ENCODE measurements around the gene TES. TPM values are rescaled to one million over a fixed set of nuclear protein-coding genes. Genes with fewer than 3 reads are reported as not detected.

TES gene
- total RNA-seq, 1 donor, result 99.2 TPM

GRCh38 chr7:116279217-116279616 lies 68.9 kb downstream of the TES start:
- Histone ChIP-seq H3K4me1 (ENCODE audit: insufficient read depth, low read length) (no peaks in the 10 kb centered on the region), H3K27me3 (ENCODE audit: insufficient read depth, low read length) (no peaks in the 10 kb centered on the region), H3K4me2 (ENCODE audit: insufficient read depth, low read length) (no peak overlapping the region), H2AFZ (ENCODE audit: low read length) (no peak overlapping the region), H4K20me1 (ENCODE audit: insufficient read depth, low read length) (no peaks in the 10 kb centered on the region), H3K9me3 (ENCODE audit: low read depth, low read length) (no peaks in the 10 kb centered on the region), H3K27ac (ENCODE audit: low read depth, low read length) (no peak overlapping the region), H3K4me3 (ENCODE audit: insufficient read depth, low read length) (no peak overlapping the region), H3K36me3 (ENCODE audit: insufficient read depth, low read length) (no peaks in the 10 kb centered on the region), H3K79me2 (ENCODE audit: insufficient read depth, low read length) (no peaks in the 10 kb centered on the region)
- no peak for DNase-seq (ENCODE audit: insufficient read length, low spot score, missing footprints)
- TF ChIP-seq CTCF (IDR thresholded peaks at IDR 0.05; ENCODE audit: extremely low read depth, low read depth, low read length), result no peak

GRCh38 chr7:116280803-116281202 lies 70.5 kb downstream of the TES start:
- Histone ChIP-seq H4K20me1 (ENCODE audit: insufficient read depth, low read length) (no peaks in the 10 kb centered on the region), H3K9me3 (ENCODE audit: low read depth, low read length) (no peaks in the 10 kb centered on the region), H3K4me1 (ENCODE audit: insufficient read depth, low read length) (no peaks in the 10 kb centered on the region), H3K79me2 (ENCODE audit: insufficient read depth, low read length) (no peaks in the 10 kb centered on the region), H3K4me3 (ENCODE audit: insufficient read depth, low read length) (no peak overlapping the region), H3K4me2 (ENCODE audit: insufficient read depth, low read length) (no peak overlapping the region), H3K36me3 (ENCODE audit: insufficient read depth, low read length) (no peaks in the 10 kb centered on the region), H3K27ac (ENCODE audit: low read depth, low read length) (no peak overlapping the region), H2AFZ (ENCODE audit: low read length) (no peak overlapping the region), H3K27me3 (ENCODE audit: insufficient read depth, low read length) (no peaks in the 10 kb centered on the region)
- no peak for DNase-seq (ENCODE audit: insufficient read length, low spot score, missing footprints)
- TF ChIP-seq CTCF (IDR thresholded peaks at IDR 0.05; ENCODE audit: extremely low read depth, low read depth, low read length), result no peak

- Histone ChIP-seq H3K4me1 (ENCODE audit: insufficient read depth, low read length) (no peaks in the 10 kb centered on the region), H3K4me2 (ENCODE audit: insufficient read depth, low read length) (no peak overlapping the region), H3K36me3 (ENCODE audit: insufficient read depth, low read length) (no peaks in the 10 kb centered on the region), H2AFZ (ENCODE audit: low read length) (no peak overlapping the region), H3K27me3 (ENCODE audit: insufficient read depth, low read length) (no peaks in the 10 kb centered on the region), H3K9me3 (ENCODE audit: low read depth, low read length) (no peaks in the 10 kb centered on the region), H3K27ac (ENCODE audit: low read depth, low read length) (no peak overlapping the region), H3K4me3 (ENCODE audit: insufficient read depth, low read length) (no peak overlapping the region), H3K79me2 (ENCODE audit: insufficient read depth, low read length) (no peaks in the 10 kb centered on the region), H4K20me1 (ENCODE audit: insufficient read depth, low read length) (no peaks in the 10 kb centered on the region)
- no peak for TF ChIP-seq CTCF (IDR thresholded peaks at IDR 0.05; ENCODE audit: extremely low read depth, low read depth, low read length)
- no peak for DNase-seq (ENCODE audit: insufficient read length, low spot score, missing footprints)
Observed at GRCh38 chr7:116283595-116284204, 73.4 kb downstream of the TES start.

- no peak overlapping the region for H3K4me3 ChIP-seq (ENCODE audit: insufficient read depth, low read length)
- H3K9me3 ChIP-seq (ENCODE audit: low read depth, low read length), result no peaks in the 10 kb centered on the region
- no peaks in the 10 kb centered on the region for H3K36me3 ChIP-seq (ENCODE audit: insufficient read depth, low read length)
- H3K27me3 ChIP-seq (ENCODE audit: insufficient read depth, low read length), result no peaks in the 10 kb centered on the region
- H3K4me1 ChIP-seq (ENCODE audit: insufficient read depth, low read length), result no peaks in the 10 kb centered on the region
- no peaks in the 10 kb centered on the region for H3K79me2 ChIP-seq (ENCODE audit: insufficient read depth, low read length)
- H3K4me2 ChIP-seq (ENCODE audit: insufficient read depth, low read length), result no peak overlapping the region
- TF ChIP-seq CTCF (IDR thresholded peaks at IDR 0.05; ENCODE audit: extremely low read depth, low read depth, low read length), result no peak
- H2AFZ ChIP-seq (ENCODE audit: low read length), result peak overlapping the region; percentile 61
- no peak for DNase-seq (ENCODE audit: insufficient read length, low spot score, missing footprints)
- no peaks in the 10 kb centered on the region for H4K20me1 ChIP-seq (ENCODE audit: insufficient read depth, low read length)
- H3K27ac ChIP-seq (ENCODE audit: low read depth, low read length), result no peak overlapping the region
Observed at GRCh38 chr7:116284390-116284789, 74.1 kb downstream of the TES start.

Data from osteoblast (primary cell).